C4-2B (cell line): ENCODE data around the gene SDS.

Experiments
- H3K27ac ChIP-seq: fragments of 450-650 bp; 2 replicates; pipeline ENCODE4 v1.5.1; 2017
- CTCF ChIP-seq: fragments of 450-650 bp; conservative IDR thresholded peaks from 2 replicates; pipeline ENCODE4 v1.5.1; 2017; ENCODE audit warnings: mild to moderate bottlenecking
- ZFX ChIP-seq: fragments of 450-650 bp; IDR thresholded peaks from 2 replicates; pipeline ENCODE4 v1.6.1; 2017

The SDS gene

GRCh38 chr12:113438523-113439300 is 35.0 kb upstream of the SDS start:
- no peak for TF ChIP-seq CTCF
- no peak for TF ChIP-seq ZFX

GRCh38 chr12:113437729-113438100 is 34.0 kb upstream of the SDS start:
- H3K27ac ChIP-seq: no peak overlapping the region
- TF ChIP-seq ZFX (no peak), CTCF (no peak)

More at GRCh38 chr12:113438523-113439300, 35.0 kb upstream of the SDS start:
- H3K27ac ChIP-seq: no peak overlapping the region

GRCh38 chr12:113436993-113437728 is 33.5 kb upstream of the SDS start:
- H3K27ac ChIP-seq: no peak overlapping the region
- no peak for TF ChIP-seq CTCF
- no peak for TF ChIP-seq ZFX

- TF ChIP-seq ZFX (no peak), CTCF (no peak)
- H3K27ac ChIP-seq: no peak overlapping the region
Measured at GRCh38 chr12:113436586-113436985, 32.9 kb upstream of the SDS start.

GRCh38 chr12:113435367-113435766 is 31.7 kb upstream of the SDS start:
- TF ChIP-seq CTCF: no peak
- TF ChIP-seq ZFX: no peak
- no peak overlapping the region for H3K27ac ChIP-seq

GRCh38 chr12:113432986-113433385 is 29.3 kb upstream of the SDS start:
- TF ChIP-seq CTCF (no peak), ZFX (no peak)

GRCh38 chr12:113428482-113428881 is 24.8 kb upstream of the SDS start:
- TF ChIP-seq CTCF: no peak
- no peak for TF ChIP-seq ZFX
- no peak overlapping the region for H3K27ac ChIP-seq

More at GRCh38 chr12:113432986-113433385, 29.3 kb upstream of the SDS start:
- H3K27ac ChIP-seq: no peak overlapping the region
